ENCODE measurements around the gene CCDC30.

CCDC30 gene

GRCh38 chr1:42462828-42463763 is at the start of gene CCDC30:
Gene CCDC30, plus strand, starts transcription at chr1:42463286. Its CDS starts 17,266 bp downstream, at chr1:42480552.
- DNase-seq (ENCODE audit: low spot score) = peak; percentile 99

- DNase-seq (ENCODE audit: low spot score) = no peak
These were observed 48.3 kb upstream of the CCDC30 start for GRCh38 chr1:42414551-42415496.

- DNase-seq (ENCODE audit: low spot score) = no peak
These were observed 45.9 kb upstream of the CCDC30 start for GRCh38 chr1:42417166-42417565.

GRCh38 chr1:42418516-42418915 is 44.6 kb upstream of the CCDC30 start:
- no peak for DNase-seq (ENCODE audit: low spot score)

GRCh38 chr1:42419126-42419821 is 43.8 kb upstream of the CCDC30 start:
- no peak for DNase-seq (ENCODE audit: low spot score)

- no peak for DNase-seq (ENCODE audit: low spot score)
These were observed 43.0 kb upstream of the CCDC30 start for GRCh38 chr1:42420121-42420520.

- DNase-seq (ENCODE audit: low spot score) = peak; percentile 69
These were observed 42.0 kb upstream of the CCDC30 start for GRCh38 chr1:42420911-42421585.

- no peak for DNase-seq (ENCODE audit: low spot score)
These were observed 40.3 kb upstream of the CCDC30 start for GRCh38 chr1:42422737-42423136.

- no peak for DNase-seq (ENCODE audit: low spot score)
These were observed 39.4 kb upstream of the CCDC30 start for GRCh38 chr1:42423681-42424080.

GRCh38 chr1:42424201-42424600 is 38.9 kb upstream of the CCDC30 start:
- DNase-seq (ENCODE audit: low spot score) = peak; percentile 41

- DNase-seq (ENCODE audit: low spot score) = no peak
These were observed 35.8 kb upstream of the CCDC30 start for GRCh38 chr1:42427240-42427639.

- peak; percentile 35 for DNase-seq (ENCODE audit: low spot score)
These were observed 33.5 kb upstream of the CCDC30 start for GRCh38 chr1:42429603-42430002.

- no peak for DNase-seq (ENCODE audit: low spot score)
These were observed 32.6 kb upstream of the CCDC30 start for GRCh38 chr1:42430286-42431135.

- no peak for DNase-seq (ENCODE audit: low spot score)
These were observed 31.6 kb upstream of the CCDC30 start for GRCh38 chr1:42431514-42431913.

- no peak for DNase-seq (ENCODE audit: low spot score)
These were observed 30.4 kb upstream of the CCDC30 start for GRCh38 chr1:42432714-42433113.

- no peak for DNase-seq (ENCODE audit: low spot score)
These were observed 29.7 kb upstream of the CCDC30 start for GRCh38 chr1:42433369-42433768.

- no peak for DNase-seq (ENCODE audit: low spot score)
These were observed 28.7 kb upstream of the CCDC30 start for GRCh38 chr1:42434340-42434739.

- DNase-seq (ENCODE audit: low spot score) = peak; percentile 67
These were observed 23.1 kb upstream of the CCDC30 start for GRCh38 chr1:42439940-42440339.

- no peak for DNase-seq (ENCODE audit: low spot score)
These were observed 20.4 kb upstream of the CCDC30 start for GRCh38 chr1:42442662-42443061.

- no peak for DNase-seq (ENCODE audit: low spot score)
These were observed 13.8 kb upstream of the CCDC30 start for GRCh38 chr1:42449256-42449655.

- no peak for DNase-seq (ENCODE audit: low spot score)
These were observed 13.0 kb upstream of the CCDC30 start for GRCh38 chr1:42450061-42450460.

All from GM03348 (cell line).